T follicular helper cell (primary cell): ENCODE data around the gene PLEKHJ1.

ENCODE experiments used
- DNase-seq: peaks from one replicate; pipeline ENCODE4 v3.0.0-alpha.2; 2020; ENCODE audit warnings: low read depth

Gene PLEKHJ1

GRCh38 chr19:2197270-2197669 lies 38.9 kb downstream of the PLEKHJ1 start:
- no peak for DNase-seq

- DNase-seq = no peak
Measured at GRCh38 chr19:2195914-2196313, 40.2 kb downstream of the PLEKHJ1 start.

DNA sequence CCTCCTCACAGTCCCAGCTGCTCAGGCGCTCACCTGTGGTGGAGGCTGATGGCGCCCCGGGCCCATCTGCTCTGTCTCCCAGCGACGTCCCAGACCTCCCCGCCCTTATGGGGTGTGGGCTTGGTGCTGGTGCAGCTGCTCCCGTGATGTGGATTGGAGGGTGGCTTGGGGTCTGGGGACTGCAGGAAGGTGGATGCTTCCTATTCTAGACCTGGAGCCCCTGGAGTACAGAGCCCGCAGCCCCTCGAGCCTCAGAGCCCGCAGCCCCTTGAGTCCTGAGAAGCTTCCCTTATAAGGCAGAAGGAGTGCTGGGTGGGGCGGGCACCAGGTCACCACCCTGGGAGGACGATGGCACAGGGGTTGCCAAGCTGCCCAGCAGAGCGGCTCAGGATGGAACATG lies 40.8 kb downstream of the PLEKHJ1 start:
- DNase-seq = no peak

DNA sequence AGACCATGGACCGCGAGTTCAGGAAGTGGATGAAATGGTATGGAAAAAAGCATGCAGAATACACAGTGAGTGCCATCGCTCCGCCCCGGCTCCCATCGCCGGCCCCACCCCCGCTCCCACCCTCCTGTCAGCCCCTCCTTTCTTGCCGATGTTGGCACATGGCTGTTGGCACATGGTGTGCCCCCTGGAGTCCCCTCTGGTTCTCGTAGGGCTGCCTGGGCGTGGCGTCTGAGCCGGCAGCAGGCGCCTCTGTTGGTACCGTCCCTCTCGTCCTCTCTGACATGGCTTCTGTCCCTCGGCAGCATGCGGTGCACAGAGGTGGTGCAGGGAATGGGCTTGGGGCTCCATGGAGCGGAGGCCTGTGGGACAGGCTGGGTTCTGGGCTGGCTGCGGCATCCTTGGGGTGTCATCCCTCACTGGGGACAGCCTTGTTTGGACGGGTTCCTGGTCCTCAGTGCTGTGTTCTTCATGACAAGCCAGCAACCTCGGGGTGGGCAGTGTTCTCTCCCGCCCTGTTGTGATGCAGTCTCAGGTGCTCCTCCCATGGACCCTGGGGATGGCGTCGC lies 41.5 kb downstream of the PLEKHJ1 start:
- no peak for DNase-seq

- no peak for DNase-seq
Measured at GRCh38 chr19:2193807-2194206, 42.3 kb downstream of the PLEKHJ1 start.

DNA sequence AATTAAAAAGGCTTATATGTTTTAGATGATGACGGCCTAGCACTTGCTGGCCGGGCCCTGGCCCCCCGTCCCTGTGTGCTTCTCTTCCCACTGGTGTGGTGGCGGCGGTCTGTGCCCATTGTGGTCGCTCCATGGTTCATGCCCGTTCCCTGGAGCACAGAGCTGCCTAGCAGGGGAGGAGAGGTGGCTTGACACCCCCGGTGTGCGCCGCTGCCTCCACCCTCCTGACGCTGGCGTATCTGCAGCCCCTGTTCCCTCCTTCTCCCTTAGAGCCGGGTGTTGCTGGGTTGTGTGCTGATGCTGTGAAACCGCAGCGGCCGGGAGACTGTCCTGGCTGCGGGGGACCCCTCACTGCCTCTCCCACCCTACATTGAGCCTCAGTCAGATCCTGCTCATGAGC lies 43.3 kb downstream of the PLEKHJ1 start:
- no peak for DNase-seq

DNA sequence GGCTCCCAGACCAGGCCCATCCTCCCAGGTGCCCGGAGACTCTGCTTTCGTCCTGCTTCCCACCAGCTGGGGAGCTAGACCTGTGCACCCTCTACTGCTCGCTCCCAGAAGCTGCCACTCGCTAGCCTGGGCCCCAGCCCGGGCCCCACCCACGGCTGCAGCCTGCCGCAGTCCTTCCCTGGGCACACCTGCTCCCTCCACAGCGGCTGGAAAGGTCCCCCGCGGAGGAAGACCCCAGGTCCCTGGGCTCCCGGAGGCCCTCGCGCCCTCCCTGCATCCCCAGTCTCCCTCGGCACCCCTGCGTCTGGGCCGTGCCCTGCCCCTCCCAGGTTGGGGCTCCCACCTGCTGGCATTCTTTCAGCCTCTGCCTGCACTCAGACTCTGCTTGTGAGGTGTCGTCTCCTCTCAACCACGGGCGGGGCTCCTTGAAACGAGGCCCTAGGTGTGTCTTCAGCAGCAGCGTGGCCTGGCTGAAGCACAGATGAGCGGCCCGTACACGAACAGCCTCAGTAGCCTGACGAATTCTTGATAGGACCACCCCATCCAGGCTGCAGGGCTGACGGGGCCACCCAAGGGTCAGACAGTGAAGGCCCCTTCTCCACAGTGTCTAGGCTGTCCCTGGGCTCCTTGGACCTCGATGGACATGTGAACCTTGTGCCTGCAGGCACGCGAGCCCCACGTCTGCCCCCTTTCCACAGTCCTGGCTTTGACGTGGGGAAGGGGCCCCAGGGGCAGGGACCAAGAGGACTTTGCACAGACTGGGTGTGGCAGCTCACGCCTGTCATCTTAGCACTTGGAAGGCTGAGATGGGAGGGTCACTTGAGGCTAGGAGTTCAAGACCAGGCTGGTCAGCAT lies 44.4 kb downstream of the PLEKHJ1 start:
- no peak for DNase-seq

GRCh38 chr19:2190848-2191455 lies 45.2 kb downstream of the PLEKHJ1 start:
- no peak for DNase-seq

DNA sequence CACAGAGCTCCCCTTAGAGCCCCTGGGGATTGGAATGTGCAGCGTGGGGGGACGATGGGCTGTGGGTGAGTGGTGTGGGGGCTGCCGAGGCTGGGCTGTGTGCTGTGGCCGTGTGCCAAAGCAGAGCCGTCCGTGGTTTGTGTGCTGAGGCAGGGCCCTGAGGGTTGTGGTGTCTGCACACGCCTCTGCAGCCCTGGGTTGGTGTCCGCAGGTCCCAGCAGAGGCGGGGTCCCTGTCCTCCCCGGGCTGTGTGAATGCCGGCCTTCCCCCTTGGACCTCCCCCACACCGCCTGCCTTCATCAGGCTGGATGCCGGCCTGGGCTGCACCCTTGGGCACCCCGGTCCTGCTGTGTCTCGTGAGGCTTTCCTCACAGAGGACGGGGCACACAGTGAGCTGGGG lies 46.2 kb downstream of the PLEKHJ1 start:
- DNase-seq = no peak

DNA sequence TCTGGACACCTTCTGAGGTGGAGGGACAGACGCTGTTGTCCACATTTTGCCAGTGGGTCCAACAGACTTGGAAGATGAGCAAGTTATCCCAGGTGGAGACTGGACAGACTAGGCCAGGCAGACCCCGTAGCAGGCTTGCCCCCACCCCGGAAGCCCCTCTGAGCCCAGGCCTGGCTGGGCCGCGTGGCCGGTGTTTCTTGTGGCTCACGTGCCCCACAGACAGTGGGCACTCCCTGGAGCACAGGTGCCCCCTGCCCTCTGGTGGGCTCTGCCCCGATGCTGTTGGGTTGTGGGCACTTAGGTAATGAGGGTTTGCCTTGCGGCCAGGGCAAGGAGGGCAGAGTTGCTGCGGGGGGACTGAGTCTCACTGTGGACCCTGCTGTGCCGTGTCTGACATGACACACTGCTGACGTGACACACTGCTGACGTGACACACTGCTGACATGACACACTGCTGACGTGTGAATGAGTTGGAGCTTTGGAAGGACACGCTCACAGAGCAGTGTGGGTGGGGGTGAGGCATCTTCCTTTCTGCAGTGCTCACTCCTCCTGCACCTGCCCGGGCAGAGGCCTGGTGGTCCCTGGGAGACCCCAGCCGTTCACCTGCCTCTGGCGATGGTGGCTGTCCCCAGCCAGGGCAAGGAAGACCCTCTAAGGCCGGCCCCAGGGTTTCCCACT lies 47.3 kb downstream of the PLEKHJ1 start:
- no peak for DNase-seq

GRCh38 chr19:2187159-2187558 lies 49.0 kb downstream of the PLEKHJ1 start:
- no peak for DNase-seq

DNA sequence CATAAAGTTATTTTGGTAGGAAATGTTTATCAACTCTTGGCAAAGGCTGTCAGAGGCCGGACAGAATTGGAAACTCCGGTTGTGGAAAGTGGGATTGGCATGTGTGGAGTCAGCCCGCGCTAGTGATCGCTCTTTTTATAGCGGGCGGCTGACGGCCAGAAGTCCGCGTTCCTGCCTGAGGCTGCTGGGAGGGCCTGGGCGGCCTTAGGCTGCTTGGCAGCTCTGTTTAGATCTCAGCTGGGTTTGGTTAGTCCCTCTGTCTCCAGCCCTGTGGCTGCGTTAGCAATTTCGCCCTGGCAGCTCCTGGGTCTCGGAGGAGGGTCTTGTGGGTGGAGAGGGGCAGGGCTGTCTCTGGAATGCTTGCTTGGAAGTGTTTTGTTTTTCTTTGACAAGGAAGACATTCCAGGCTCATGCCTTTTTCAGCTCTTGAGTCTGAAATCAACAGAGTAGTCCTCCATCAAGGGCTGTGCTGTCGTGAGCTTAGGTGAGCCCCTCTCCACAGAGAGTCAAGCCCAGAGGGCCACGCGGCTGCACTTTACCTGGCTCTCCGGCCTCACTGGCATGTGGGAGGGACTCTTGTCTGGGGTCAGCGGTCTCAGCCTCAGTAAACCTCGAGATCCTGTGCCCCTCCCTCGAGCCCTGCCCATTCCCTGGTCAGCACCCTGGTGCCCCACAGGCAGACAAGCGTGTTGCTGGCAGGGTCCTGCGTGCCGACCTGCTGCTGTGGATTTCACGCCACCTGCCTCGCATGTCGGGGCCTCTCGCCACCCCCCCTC lies 49.9 kb downstream of the PLEKHJ1 start:
- no peak for DNase-seq

DNA sequence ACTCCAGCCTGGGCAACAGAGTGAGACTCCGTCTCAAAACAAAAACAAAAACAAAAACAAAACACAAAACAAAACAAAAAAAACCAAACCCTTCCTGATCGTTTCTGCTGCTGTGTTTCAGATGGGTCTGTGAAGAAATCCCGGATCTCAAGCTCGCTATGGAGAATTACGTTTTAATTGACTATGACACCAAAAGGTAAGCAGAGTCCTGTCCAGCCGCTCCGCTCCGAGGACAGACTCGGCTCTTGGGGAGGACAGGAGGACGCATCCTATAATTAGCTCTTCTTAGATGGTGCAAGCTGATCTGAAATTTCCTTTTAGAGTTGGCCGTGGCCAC lies 50.4 kb downstream of the PLEKHJ1 start:
- no peak for DNase-seq

GRCh38 chr19:2184422-2184975 lies 51.6 kb downstream of the PLEKHJ1 start:
- no peak for DNase-seq
